Activated CD8-positive, alpha-beta memory T cell treated with anti-CD3 and anti-CD28 coated beads, Interleukin-2, amount 50 U/mL, for 4 hours (primary cell): ENCODE data around the gene CREBRF.

Experiments used
- DNase-seq: peaks from one replicate; pipeline ENCODE4 v3.0.0-alpha.2; 2020

Gene CREBRF

DNA sequence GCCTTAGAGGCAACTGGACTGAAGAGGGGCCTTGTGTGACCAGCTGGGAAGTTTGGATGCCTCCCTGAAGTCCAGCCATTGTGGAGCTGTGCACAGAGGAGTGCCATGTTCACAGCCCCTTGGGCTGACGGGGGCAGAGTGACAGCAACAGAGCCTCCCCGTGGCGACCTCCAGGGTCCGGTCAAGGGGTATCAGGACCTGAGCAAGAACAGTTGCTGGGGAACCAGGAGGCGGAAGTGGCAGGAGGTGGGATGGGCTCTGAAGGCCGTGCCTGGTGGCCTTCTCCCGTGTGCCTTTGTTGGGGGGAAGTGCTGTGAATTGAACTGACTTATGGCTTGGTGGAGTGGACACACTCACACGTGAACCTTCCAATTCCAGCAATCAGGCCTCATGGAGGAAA is 102.2 kb downstream of the CREBRF start:
- no peak for DNase-seq

DNA sequence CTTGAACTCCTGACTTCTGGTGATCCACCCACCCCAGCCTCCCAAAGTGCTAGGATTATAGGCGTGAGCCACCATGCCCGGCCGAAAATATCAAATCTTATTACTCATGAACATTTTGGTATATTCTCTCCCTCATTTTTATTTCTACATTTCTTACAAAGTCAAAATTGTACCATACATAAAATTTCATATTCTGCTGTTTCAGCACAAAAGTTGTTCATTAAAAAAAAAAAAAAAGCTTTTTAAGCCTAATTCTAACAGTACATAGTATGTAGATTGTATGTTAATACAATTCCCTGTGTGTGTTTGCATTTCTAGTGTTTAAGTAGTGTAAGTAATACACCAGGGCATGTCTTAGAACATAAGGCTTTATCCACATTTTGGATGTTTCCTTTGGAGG is 103.1 kb downstream of the CREBRF start:
- no peak for DNase-seq

- no peak for DNase-seq
These were observed 105.0 kb downstream of the CREBRF start for GRCh38 chr5:173161148-173161547.

DNA sequence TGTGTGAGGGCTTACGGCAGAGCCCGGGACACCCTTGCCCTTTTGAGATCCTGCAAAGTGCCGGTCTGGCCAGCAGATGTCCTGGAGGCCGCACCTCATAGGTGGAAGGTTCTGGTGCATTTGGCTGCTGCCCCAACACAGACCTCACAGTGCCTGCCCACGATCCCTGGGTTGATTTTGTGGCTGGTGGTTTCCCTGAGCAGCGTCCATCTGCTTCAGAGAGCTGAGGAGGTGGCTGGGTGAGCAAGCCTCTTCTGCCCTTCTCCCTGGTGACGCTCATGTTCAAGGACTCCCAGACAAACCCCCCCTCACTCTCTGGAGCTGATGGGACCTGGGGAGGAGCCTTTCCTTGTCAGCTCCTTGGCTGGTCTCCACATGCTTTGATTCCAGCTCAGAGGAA is 107.1 kb downstream of the CREBRF start:
- DNase-seq, result no peak

DNA sequence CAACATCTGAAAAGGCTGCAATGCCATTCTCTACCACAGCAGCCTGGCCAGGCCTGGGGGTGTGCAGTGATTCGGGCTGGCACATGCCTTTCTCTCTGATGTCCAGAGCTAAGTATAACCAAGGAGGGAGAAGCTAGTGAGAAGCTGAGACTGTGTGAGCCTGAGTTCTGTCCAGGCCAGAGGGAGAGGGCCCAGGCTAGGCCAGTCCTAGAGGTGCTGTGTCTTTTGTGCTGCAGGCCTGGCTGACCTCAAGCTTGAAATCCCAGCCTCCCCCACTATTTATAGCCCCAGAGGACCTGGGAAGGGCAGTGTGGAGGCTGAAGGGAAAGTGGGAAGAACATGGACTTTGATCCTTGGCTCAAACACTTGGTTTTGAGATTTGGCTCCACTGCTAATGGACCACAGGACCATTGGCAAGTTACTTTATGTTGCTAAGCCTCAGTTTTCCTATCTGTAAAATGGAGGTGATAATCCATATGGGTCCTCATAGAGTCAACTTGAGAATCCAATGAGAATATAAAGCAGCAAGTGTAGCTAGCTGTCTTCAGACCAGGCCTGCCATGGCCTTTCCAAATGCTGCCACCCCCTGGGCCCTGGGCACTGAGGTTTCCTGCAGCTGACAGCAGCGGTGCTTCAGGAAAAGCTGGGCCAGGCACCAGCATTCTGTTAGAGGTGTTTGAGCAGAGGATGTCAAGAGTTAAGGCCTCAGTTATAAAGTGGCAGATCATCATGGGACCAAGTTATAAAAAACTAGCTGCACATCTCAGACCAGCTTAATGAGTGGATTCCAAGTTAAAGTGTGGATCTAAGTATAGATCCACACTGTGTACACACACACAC is 109.2 kb downstream of the CREBRF start:
- DNase-seq, result no peak

DNA sequence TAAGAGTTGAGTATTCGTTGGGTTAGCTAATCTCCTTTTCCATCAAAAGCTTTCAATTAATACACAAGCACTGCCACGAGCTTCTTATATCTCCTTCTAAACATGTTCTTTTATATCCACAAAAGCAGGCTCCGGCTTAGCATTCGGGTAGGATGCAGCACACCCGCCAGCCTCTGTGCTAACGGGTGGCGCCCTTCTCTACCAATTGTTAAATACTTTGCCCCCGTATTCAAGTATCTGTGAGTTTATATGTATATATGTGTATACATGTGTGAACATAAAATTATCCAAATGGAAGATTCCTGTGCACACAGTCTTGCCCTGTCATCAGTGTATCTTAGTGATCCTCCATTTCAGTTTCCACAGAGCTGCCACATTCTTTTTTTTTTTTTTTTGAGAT is 116.0 kb downstream of the CREBRF start:
- no peak for DNase-seq

DNA sequence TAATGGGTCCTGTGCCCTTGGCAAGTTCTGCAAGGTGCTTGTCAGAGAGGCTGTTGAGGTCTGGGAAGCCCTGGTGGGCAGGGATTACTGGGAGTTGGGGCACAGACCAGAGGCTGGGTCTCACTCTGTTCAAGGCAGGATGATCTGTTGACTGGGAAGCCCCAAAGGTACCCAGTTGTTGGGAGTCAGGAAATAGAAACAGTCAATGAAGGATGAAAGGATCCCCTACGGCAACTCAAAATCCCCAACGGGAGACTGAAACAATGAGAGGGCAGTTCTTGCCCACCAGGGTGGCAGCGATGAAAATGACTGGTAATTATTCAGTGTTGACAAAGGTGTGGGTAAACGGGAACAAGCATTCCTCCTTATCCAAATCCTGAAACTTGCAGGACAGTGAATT is 119.4 kb downstream of the CREBRF start:
- DNase-seq, result no peak

DNA sequence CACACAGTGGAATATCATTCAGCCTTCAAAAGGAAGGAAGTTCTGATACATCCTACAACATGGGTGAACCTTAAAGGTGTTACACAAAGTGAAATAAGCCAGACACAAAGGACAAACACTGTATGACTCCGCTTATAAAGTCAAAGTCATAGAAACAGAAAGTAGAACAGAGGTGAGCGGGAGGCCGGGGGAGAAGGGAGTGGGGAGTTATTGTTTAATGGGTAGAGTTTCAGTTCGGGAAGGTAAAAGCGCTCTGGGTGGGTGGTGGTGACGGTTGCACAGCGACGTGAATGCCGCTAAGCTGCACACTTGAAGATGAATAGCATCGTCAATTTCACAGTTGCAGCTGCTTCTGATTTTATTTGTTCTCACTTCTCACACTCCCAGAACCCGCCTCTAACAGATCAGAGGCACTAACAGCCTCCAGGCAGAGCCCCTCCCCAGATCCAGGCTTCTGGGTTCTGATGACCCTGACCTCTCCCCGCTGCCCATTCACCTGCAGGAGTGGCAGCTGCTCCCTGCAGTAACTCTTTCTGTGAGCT is 122.3 kb downstream of the CREBRF start:
- DNase-seq, result no peak

DNA sequence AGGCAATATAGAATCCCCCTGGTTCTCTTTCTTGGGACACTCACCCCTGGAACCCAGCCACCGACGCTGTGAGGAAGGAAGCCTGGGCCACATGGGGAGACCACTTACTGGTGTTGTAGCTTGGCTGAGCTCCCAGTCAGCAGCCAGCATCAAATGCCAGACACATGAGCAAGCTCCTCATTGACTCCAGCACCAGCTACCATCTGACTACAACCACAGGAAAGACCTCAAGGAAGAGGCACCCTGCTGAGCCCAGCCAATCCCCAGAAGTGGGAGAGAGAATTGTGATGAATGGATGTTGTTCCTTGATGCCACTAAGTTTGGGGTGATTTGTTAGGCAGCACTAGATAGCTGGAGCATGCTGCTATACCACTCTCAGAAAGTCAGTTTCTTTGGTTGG is 124.2 kb downstream of the CREBRF start:
- DNase-seq, result no peak

- DNase-seq, result no peak
These were observed 131.0 kb downstream of the CREBRF start for GRCh38 chr5:173187054-173187743.

DNA sequence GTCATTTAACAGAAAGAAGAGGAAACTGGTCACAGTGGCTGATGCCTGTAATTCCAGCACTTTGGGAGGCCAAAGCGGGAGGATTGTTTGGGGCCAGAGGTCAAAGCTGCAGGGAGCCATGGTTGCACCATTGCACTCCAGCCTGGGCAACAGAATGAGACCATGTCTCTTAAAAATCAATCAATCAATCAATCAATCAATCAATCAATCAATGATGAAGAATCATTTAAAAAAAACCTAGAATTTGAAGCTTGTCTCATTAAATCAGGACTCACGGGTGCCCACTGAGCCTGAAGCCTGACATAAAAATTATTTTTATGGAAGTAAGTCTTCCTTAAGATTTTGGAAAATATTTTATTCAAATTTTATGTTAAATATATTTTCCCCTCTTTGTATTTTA is 132.1 kb downstream of the CREBRF start:
- DNase-seq, result no peak
